HT-29 (cell line): ENCODE results near the gene RAB6A. TPM values are rescaled to one million over a fixed set of nuclear protein-coding genes. Genes with fewer than 3 reads are reported as not detected.

Experiments
- DNase-seq: peaks from one replicate; pipeline ENCODE4 v3.0.0-alpha.2; 2015; ENCODE audit warnings: low spot score
- total RNA-seq: library from RNA; depleted of rRNA; stranded (reverse); fragments of >200 nt; shearing (Covaris generic); gene quantifications from 2 replicates; pipeline ENCODE4 v1.2.3, GENCODE V29; 2014

Gene RAB6A
- total RNA-seq, 1 experiment from 2014 or later = 158 TPM

- DNase-seq = no peak
These were observed 106.3 kb downstream of the RAB6A start for GRCh38 chr11:73654482-73655021.

- DNase-seq = no peak
These were observed 106.9 kb downstream of the RAB6A start for GRCh38 chr11:73653996-73654395.

DNA sequence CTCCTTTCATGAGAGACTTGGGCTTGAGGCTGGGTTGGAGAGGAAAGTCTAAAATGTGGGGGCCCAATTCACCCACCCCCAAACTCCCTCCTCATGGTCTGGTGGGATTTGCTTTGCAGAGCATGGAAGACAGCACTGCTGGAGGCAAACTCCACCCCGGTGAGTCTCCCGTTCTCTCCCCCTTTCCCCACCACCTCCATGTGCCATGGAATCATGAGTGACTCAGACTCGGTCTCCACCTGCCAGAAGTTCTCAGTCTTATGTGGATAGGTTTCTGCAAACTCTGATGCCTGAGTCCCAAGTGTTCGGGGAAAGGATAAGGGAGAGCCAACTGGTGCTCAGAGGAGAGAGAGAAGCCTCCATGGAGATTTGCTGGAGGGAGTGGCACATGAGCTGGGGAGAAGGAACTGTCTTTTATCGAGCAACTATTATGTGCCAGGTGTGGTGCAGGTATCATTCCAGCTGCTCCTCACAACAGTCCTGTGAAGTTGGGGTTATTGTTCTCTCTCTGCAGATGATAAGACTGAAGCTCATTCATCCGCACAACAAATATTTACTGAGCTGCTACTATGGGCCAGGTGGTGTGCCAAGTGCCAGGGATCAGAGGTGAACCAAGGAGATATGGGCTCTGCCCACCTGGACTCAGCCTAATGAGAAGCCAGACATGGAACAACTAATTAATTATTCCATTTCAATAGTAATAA is 107.9 kb downstream of the RAB6A start:
- no peak for DNase-seq

DNA sequence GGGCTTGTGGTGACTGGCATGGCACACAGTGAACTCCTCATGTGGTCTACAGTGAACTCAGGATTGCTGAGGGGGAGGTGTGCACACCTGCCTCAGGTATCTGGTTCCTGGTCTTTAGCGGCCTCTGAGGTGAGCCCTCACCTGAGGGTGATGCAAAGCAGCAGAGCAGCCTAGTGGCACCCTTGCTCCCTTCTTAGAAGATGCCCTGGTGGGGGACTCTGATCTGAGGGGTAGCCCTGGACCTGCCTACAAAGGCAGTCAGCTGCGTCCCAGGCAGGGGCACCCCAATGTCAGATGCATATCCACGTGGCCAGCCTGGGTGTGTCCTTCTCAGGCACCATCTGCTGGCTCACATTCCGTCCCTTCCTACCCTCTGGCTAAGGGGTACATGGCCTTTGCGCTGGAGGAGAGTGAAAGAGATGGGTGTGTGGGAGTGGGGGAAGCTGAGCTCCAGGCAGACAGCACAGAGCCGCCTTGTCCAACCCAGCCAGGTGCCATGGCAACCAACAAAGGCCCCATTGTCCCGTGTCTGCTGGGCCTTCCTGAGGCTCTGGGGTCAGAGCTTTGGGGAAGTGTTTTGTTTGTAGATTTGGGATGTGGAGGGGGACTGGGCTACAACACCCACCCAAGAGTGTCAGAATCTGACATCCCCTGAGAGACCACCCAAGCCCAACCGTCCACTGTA is 108.7 kb downstream of the RAB6A start:
- peak; percentile 71 for DNase-seq

DNA sequence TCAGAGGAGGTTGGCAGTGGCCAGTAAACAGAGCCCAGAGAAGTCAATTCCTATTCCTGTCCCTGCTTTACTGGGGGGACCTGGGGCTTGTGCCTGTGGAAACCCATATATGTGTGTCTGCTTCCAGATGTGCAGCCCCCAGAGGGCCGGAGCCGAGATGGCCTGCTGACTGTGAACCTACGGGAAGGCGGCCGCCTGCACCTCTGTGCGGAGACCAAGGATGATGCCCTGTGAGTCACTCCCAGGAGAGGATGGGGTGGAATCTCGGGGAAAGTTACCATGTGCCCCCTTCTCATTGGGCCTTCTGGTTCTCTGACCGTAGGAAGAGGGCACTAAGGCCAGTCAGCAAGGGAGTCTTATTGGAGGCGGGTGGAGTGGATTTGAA is 109.2 kb downstream of the RAB6A start:
- no peak for DNase-seq

DNA sequence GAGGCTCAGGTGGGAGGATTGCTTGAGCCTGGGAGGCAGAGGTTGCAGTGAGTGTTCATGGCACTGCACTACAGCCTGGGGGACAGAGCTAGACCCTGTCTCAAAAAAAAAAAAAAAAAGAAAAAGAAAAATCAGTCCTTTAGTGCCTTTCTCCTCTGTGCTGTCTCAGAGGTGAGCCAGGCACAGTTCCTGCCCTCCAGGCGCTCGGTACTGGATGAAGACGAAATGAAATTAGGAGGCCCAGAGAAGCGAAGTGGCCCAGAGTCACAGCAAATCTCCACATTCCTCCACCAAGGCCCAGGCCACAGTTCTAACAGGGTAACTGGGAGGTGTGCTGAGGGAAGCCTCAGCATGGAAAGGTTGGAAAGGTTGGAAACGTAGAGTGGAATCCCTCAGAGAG is 109.6 kb downstream of the RAB6A start:
- no peak for DNase-seq

DNA sequence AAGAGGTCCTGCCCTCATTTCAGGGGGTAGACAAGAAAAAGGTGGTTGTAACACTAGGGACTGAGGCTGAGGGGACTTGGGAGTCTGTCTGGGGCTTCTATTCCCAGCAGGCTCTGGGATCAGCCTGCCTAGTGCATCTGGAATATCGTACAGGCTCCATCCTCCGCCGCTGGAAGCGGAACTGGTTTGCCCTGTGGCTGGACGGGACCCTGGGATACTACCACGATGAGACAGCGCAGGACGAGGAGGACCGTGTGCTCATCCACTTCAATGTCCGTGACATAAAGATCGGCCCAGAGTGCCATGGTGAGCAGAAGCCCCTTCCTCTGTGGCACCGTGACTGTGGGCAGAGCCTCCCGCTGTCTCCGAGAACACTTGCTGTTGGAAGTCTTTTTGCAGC is 110.5 kb downstream of the RAB6A start:
- no peak for DNase-seq

- DNase-seq = no peak
These were observed 111.7 kb downstream of the RAB6A start for GRCh38 chr11:73649206-73649605.

- DNase-seq = no peak
These were observed 112.3 kb downstream of the RAB6A start for GRCh38 chr11:73648571-73649046.

DNA sequence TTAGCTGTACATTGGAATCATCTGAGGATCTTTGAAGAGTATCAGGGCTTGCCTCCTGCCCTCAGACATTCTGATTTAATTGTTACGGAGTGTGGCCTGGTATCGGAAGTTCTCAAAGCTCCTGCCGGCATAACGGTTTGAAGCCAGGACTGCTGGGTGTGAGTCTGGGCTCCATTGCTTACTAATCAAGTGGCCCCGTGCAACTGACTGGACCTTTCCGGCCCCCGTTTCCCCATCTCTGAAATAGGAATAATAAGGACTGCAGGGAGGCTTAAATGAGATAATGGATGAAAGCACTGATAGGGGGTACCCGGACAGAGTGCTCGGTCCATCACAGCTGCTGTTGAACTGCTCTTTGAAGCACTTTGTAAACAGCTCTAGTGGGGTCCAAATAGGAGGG is 112.8 kb downstream of the RAB6A start:
- DNase-seq = no peak

DNA sequence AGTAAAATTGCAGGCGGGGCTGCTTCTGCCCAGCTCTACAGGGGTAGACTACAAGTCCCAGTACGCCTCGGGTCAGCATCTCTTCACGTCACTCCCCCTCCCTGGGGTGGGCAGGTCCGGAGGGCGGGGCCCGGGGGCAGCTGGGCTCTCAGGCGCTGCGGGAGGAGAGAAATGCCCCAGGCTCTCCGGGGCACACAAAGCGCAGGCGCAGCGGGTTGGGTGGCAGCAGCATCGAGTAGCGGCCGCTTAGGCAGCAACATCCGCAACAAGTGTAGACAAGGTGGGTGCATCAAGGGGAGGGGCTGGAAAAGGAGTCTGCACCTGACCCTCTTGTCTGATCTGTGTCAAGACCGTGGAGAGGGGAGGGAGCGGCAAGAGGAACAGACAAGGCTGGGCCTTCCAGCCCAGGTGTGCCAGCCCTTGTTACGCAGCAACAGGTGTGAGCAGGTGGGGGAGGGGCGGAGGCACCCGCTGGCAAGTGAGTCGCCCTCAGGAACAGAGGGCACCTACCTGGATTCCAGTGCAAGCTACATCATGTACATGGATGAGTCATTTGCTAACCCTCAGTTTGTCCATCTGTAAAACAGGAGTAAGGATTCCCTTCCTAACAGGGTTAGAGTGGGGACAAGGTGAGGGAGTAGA is 113.3 kb downstream of the RAB6A start:
- peak; percentile 94 for DNase-seq

- no peak for DNase-seq
These were observed 114.8 kb downstream of the RAB6A start, which contains the start of gene PLEKHB1 for GRCh38 chr11:73645972-73646631. Gene PLEKHB1 (plus strand): TSS chr11:73646581. CDS start chr11:73646609, 28 bp downstream.

GRCh38 chr11:73645121-73645969 is 115.5 kb downstream of the RAB6A start:
- DNase-seq = no peak

GRCh38 chr11:73641668-73642067 is 119.2 kb downstream of the RAB6A start:
- DNase-seq = no peak

DNA sequence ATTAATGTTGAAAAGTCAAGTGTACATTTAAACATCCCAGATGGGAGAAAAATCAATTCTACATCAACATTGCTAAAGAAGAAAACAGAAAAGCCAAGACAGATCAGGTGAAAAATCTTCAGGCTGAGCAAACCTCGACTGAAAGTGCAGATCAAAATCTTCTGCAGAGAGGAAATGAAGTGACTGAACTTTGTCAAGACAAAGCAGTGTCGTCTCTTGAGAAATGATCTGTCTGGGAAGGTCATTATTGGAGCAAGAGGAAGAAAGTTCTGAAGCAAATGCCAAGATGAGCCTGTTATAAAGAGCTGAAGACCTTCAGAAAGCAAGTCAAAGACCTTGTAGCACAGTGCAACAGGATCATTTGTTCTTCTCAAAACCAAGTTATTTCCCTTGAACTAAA is 120.3 kb downstream of the RAB6A start:
- DNase-seq = no peak

DNA sequence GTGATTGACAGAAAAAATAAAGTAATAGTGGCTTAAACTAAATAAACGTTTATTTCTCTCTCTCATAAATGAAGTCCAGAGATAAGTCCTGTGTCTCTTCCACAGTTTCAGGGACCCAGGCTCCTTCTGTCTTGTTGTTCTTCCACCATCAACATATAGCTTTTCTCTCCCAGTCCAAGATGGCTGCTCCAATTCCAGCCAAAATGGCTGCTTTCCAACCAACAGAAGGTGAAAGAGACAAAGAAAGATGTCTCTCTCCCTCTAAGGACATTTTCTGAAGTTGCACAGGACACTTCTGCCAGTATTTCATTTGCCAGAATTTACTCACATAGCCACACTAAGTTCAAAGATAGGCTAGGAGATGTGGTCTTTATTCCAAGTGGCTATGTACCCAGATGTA is 123.9 kb downstream of the RAB6A start:
- no peak for DNase-seq

GRCh38 chr11:73636249-73636648 is 124.6 kb downstream of the RAB6A start:
- DNase-seq = no peak

DNA sequence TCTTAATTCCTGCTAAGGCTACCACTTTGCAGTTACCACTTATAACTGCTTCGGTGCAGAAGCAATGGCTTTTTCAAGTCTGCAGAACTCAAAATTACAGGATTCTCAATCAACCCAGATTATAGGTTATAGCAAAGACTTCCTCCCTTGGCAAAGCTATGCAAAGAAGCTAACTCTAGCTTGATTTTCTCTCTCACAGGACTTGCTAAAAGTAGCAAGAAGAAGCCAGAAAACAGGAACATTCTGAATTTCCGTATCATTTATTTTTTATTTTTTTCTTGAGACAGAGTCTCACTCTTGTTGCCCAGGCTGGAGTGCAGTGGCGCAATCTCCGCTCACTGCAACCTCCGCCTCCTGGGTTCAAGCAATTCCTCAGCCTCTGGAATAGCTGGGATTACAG is 125.2 kb downstream of the RAB6A start:
- no peak for DNase-seq

GRCh38 chr11:73633999-73634398 is 126.9 kb downstream of the RAB6A start:
- no peak for DNase-seq

GRCh38 chr11:73632996-73633395 is 127.9 kb downstream of the RAB6A start:
- DNase-seq = no peak

DNA sequence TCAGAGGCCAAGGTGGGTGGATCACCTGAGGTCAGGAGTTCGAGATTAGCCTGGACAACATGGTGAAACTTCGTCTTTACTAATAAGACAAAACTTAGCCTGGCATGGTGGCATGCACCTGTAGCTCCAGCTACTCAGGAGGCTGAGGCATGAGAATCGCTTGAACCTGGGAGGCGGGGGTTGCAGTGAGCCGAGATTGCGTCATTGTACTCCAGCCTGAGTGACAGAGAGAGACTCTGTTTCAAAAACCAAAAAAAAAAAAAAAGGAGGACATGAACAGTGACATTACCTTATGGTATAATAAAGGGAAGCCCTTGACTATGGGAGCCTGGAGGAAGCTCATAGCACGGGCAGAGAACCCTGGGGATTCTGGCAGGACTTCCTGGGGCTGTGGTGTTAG is 131.0 kb downstream of the RAB6A start:
- no peak for DNase-seq
